ENCODE measurements around the gene AS3MT.
"Not testable (repeated sequence)": the region's sequence is repeated elsewhere in the genome, so short reads cannot be mapped to it uniquely, and the experiment has no call there.

AS3MT gene

GRCh38 chr10:102855731-102856436 is 13.4 kb upstream of the AS3MT start:
- H3K4me3 ChIP-seq (ENCODE audit: low read depth, low read length); H3K36me3 ChIP-seq (ENCODE audit: control insufficient read depth in 2 of 2, insufficient read depth in 1 of 2, low read length in 2 of 2); H3K9me3 ChIP-seq (ENCODE audit: control insufficient read depth, insufficient read depth, low read depth, low read length); H3K4me1 ChIP-seq (ENCODE audit: control insufficient read depth, insufficient read depth, low read length): not testable (repeated sequence)
- peak overlapping the region; percentile 79 for H3K27ac ChIP-seq (ENCODE audit: extremely low read depth, low read depth, low read length)
- POLR2A ChIA-PET, result interaction anchor here (0.6 to 2.1 kb wide), 3 partner anchors 11 to 375 kb away, joined by 3 to 19 read pairs (median 4); partner anchors contain the start of gene AS3MT
- CTCF ChIA-PET, result interaction anchor here (0.6 to 1.3 kb wide), 3 partner anchors 29 to 992 kb away, joined by 3 read pairs; no protein-coding TSS in a partner anchor
- TF ChIP-seq ZNF76 (tag by site-specific recombination; IDR thresholded peaks at IDR 0.05; ENCODE audit: borderline replicate concordance, low read depth) (peak; percentile 39; the same call in 1 of the 2 replicates), ZBTB1 (tag by site-specific recombination; IDR thresholded peaks at IDR 0.05) (peak; percentile 36; the same call in 1 of the 2 replicates), ZNF184 (tag by site-specific recombination; IDR thresholded peaks at IDR 0.05) (peak; percentile 64; the same call in 1 of the 2 replicates), ZNF639 (tag by site-specific recombination; IDR thresholded peaks at IDR 0.05) (peak; percentile 83), WT1 (tag by site-specific recombination; IDR thresholded peaks at IDR 0.05) (0 out of 2 replicates have a peak, but pooled peaks have one; percentile 25), GLIS2 (tag by site-specific recombination; IDR thresholded peaks at IDR 0.05) (peak; percentile 40), KLF1 (tag by site-specific recombination; IDR thresholded peaks at IDR 0.05) (peak; percentile 67), ZFHX2 (tag by site-specific recombination; conservative IDR thresholded peaks at IDR 0.05) (peak; percentile 54), ZNF2 (tag by site-specific recombination; IDR thresholded peaks at IDR 0.05) (peak; percentile 87), ZBTB17 (tag by site-specific recombination; IDR thresholded peaks at IDR 0.05) (peak; percentile 94), OSR2 (tag by site-specific recombination; IDR thresholded peaks at IDR 0.05) (peak; percentile 82), ZNF391 (tag by site-specific recombination; IDR thresholded peaks at IDR 0.05; ENCODE audit: borderline replicate concordance, low read depth) (peak; percentile 46; the same call in 1 of the 2 replicates), ZBTB44 (tag by site-specific recombination; IDR thresholded peaks at IDR 0.05) (peak; percentile 72), ZSCAN4 (tag by site-specific recombination; IDR thresholded peaks at IDR 0.05) (0 out of 2 replicates have a peak, but pooled peaks have one; percentile 10), PRDM1 (tag by site-specific recombination; IDR thresholded peaks at IDR 0.05) (peak; percentile 71), ZNF610 (tag by site-specific recombination; IDR thresholded peaks at IDR 0.05; ENCODE audit: borderline replicate concordance) (peak; percentile 27; the same call in 1 of the 2 replicates), ZNF394 (tag by site-specific recombination; IDR thresholded peaks at IDR 0.05; ENCODE audit: borderline replicate concordance) (peak; percentile 96), KLF7 (tag by site-specific recombination; IDR thresholded peaks at IDR 0.05; ENCODE audit: borderline replicate concordance) (peak; percentile 42; the same call in 1 of the 2 replicates), PRDM4 (tag by site-specific recombination; IDR thresholded peaks at IDR 0.05) (peak; percentile 84), ZNF324 (tag by site-specific recombination; IDR thresholded peaks at IDR 0.05) (0 out of 2 replicates have a peak, but pooled peaks have one; percentile 55), ZNF629 (tag by site-specific recombination; IDR thresholded peaks at IDR 0.05) (peak; percentile 84), KLF10 (tag by site-specific recombination; IDR thresholded peaks at IDR 0.05) (peak; percentile 69), ZSCAN23 (tag by site-specific recombination; IDR thresholded peaks at IDR 0.05) (peak; percentile 90; the same call in 1 of the 2 replicates), TRIM28 (IDR thresholded peaks at IDR 0.05; ENCODE audit: borderline replicate concordance, low read length) (peak; percentile 76; the same call in 1 of the 2 replicates), ZNF10 (tag by site-specific recombination; IDR thresholded peaks at IDR 0.05) (peak; percentile 78), ZEB2 (tag by site-specific recombination; IDR thresholded peaks at IDR 0.05) (peak; percentile 97), ZBTB20 (tag by site-specific recombination; IDR thresholded peaks at IDR 0.05) (peak; percentile 23; the same call in 1 of the 2 replicates), GLIS1 (tag by site-specific recombination; IDR thresholded peaks at IDR 0.05) (peak; percentile 39), BCL11B (tag by site-specific recombination; IDR thresholded peaks at IDR 0.05; ENCODE audit: low read depth) (0 out of 2 replicates have a peak, but pooled peaks have one; percentile 36), ZNF600 (tag by site-specific recombination; IDR thresholded peaks at IDR 0.05) (peak; percentile 75; the same call in 1 of the 2 replicates), GFI1B (tag by site-specific recombination; IDR thresholded peaks at IDR 0.05) (peak; percentile 19; the same call in 1 of the 2 replicates)
